ENCODE results near the gene HPGDS.

GRCh38 chr4:94336303-94336702, 6.3 kb downstream of the HPGDS start:
- TF ChIP-seq CTCF (IDR thresholded peaks at IDR 0.05) (no peak), POLR2A (IDR thresholded peaks at IDR 0.05) (no peak)
